Keratinocyte (primary cell): ENCODE measurements around the gene ACVR1B.

Experiments
- EZH2 ChIP-seq: IDR thresholded peaks from one replicate; pipeline ENCODE4 v1.6.1; 2012; ENCODE audit warnings: inconsistent platforms, mild to moderate bottlenecking, low read length, moderate library complexity
- TF ChIP-seq, protein P1 (sequence below), 3 experiments: IDR thresholded peaks in 1 of 3; conservative IDR thresholded peaks in 1 of 3; optimal IDR thresholded peaks in 1 of 3; 2 replicates in 2 of 3; 3 replicates in 1 of 3; pipeline versions ENCODE3 to v1.5.1; 2011; ENCODE audit warnings: low read length in 3 of 3, mild to moderate bottlenecking in 3 of 3, moderate library complexity in 2 of 3, control low read depth in 1 of 3, inconsistent platforms in 1 of 3; ENCODE audit not compliant: insufficient read depth in 2 of 3; ENCODE audit errors: extremely low read depth in 1 of 3

DNA sequence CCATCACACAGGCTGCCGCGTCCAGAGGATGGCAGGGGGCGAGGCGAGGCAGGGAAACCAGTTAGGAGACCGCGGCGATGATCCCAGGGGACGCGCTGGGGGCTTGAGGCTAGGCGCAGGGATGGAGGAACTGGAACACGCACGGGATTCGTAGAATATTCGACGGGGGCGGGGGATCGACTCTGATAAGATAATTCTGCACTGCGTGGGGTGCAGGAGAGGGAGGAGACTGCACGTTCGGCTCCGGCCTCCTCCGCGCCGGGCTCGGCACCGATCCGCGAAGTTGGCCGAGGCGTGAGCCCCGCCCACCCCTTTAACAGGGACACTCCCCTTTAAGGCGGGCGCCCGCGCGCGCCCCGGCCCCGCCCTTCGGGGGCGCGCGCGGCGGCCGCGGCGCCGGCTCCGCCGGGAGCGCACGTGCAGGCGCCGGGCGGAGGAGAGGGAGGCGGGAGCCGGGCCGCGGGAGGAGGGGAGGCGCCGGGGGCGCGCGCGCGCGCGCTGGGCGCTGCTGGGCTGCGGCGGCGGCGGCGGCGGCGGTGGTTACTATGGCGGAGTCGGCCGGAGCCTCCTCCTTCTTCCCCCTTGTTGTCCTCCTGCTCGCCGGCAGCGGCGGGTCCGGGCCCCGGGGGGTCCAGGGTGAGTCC lies at the start of gene ACVR1B:
- TF ChIP-seq, protein P1, sequence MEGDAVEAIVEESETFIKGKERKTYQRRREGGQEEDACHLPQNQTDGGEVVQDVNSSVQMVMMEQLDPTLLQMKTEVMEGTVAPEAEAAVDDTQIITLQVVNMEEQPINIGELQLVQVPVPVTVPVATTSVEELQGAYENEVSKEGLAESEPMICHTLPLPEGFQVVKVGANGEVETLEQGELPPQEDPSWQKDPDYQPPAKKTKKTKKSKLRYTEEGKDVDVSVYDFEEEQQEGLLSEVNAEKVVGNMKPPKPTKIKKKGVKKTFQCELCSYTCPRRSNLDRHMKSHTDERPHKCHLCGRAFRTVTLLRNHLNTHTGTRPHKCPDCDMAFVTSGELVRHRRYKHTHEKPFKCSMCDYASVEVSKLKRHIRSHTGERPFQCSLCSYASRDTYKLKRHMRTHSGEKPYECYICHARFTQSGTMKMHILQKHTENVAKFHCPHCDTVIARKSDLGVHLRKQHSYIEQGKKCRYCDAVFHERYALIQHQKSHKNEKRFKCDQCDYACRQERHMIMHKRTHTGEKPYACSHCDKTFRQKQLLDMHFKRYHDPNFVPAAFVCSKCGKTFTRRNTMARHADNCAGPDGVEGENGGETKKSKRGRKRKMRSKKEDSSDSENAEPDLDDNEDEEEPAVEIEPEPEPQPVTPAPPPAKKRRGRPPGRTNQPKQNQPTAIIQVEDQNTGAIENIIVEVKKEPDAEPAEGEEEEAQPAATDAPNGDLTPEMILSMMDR (optimal IDR thresholded peaks at IDR 0.05 in 1 of 3, IDR thresholded peaks at IDR 0.05 in 1 of 3, conservative IDR thresholded peaks at IDR 0.05 in 1 of 3; ENCODE audit: extremely low read depth in 1 of 3, insufficient read depth in 2 of 3, low read length in 3 of 3) = no peak
- TF ChIP-seq EZH2 = no peak
